CD4-positive, alpha-beta T cell treated with Interleukin-10 for 1 hour (primary cell): ENCODE results near the gene HDGFL1.

Source experiments
- DNase-seq: peaks from one replicate; pipeline ENCODE4 v3.0.0-alpha.2; 2020

Gene HDGFL1

DNA sequence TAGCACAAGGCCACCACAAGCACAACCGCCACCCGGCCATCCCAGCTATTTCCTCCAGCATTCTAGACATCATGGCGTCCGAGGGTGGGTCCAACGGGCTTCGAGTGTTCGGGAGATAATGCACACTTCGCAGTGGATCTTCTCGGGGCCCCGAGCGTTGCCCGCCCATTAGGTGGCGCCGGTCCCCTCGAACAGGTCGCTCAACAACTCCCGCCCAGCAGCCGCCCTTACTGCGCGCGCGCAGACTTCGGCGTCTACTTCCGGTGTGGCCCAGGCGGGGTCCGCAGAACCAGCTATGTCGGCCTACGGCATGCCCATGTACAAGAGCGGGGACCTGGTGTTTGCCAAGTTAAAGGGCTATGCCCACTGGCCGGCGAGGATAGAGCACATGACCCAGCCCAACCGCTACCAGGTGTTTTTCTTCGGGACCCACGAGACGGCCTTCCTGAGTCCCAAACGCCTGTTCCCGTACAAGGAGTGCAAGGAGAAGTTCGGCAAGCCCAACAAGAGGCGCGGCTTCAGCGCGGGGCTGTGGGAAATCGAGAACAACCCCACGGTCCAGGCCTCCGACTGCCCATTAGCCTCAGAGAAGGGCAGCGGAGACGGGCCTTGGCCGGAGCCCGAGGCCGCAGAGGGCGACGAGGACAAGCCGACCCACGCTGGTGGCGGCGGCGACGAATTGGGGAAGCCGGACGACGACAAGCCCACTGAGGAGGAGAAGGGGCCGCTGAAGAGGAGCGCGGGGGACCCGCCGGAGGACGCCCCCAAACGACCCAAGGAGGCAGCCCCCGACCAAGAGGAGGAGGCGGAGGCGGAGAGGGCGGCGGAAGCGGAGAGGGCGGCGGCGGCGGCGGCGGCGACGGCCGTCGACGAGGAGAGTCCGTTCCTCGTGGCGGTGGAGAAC is at the start of gene HDGFL1:
Gene HDGFL1, plus strand, starts transcription at position 286 of the 904 bp plus-strand sequence. Its CDS starts 10 bp downstream, at position 296.
- no peak for DNase-seq

DNA sequence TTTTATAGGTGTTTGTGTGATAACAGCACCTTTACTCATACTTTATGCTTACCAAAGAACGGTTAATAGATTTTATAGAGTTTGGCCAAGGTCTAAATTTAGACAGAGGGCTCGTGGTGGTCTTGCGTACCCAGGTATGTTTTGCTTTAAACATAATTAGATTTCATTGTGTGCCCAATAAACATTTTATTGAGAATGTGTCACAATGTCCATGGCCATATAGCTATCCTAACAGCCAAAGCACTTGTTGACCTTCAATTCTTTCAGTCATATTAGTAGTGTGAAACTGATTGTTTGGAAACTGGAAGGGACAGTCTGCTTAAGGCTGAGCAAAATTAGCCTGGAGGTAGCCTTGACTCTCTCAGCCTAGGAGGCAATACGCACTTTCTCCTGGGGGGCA is 48.3 kb upstream of the HDGFL1 start:
- DNase-seq, result no peak

DNA sequence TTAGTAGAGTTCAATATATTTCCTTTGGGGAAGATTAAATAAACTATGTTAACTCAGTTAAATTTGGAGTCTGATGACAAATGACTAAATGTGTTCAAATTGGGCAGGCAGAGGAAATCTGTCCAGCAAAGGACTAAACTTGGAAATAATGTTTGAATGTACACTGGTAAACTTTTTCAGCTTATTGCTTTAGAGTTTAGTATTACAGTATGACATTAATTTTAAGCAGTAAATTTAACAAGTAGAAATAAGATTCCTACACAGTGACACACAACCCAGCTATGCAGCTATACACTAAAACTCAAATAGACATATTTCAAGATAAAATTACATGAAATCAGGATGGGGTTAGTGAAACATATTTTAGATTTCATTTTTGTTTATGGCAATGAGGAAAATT is 42.6 kb upstream of the HDGFL1 start:
- DNase-seq, result no peak

- no peak for DNase-seq
These were observed 39.5 kb upstream of the HDGFL1 start for GRCh38 chr6:22529866-22530265.

DNA sequence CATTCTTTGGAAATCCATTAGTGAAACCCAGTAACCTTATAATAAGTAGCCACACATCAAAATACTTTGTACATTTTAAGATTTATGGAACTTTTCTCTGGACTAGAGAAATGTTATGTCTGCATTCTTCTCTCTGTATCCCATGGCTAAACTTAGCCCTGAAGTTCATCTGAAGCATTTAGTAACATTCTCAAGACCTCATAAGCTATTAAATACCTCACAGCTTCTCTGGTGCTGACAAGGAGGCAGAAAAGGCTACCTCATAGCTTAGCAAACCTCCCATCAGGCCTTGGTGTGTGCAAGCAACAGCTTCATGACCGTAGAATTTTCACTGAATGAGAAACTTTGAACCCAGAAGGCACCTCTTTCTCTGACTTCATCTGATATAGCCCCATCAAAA is 38.9 kb upstream of the HDGFL1 start:
- no peak for DNase-seq

- DNase-seq, result no peak
These were observed 33.2 kb upstream of the HDGFL1 start for GRCh38 chr6:22536122-22536521.

DNA sequence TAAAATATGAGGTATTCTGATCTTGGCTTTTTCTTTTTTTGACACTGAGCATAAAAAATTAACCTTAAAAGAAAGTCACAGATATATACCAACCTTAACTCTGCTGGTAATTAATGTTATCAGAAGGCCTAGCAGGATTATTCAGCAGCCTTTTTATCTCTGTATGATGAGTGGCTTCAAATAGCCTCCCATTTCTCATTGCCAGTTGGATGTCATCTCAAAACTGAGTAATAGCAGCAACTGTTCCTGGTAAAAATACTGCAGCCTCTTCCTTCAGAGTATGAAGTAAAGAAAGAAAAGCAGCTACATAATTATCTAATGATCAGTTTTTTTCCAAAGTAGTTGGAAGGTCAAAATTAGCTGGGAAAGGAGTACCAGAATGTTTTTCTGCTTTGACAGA is 24.9 kb upstream of the HDGFL1 start:
- no peak for DNase-seq

DNA sequence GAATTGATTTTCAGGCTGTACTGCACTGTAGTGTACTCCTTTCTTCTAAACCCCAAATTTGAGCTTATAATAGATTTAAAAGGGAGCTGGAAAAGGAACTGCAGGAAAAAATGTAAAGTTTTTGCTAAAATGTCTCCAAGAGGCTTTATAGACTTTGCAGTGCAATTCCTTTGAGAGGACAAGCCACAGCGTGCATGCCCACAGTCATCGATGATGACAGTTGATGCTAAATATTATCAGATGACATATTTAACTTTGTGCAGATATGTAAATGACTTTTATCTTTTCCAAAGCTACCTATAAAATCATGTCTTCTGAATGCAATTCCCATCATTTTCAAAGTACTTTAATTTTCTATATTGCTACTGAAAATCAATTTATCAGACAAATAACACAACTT is 24.3 kb upstream of the HDGFL1 start:
- no peak for DNase-seq

DNA sequence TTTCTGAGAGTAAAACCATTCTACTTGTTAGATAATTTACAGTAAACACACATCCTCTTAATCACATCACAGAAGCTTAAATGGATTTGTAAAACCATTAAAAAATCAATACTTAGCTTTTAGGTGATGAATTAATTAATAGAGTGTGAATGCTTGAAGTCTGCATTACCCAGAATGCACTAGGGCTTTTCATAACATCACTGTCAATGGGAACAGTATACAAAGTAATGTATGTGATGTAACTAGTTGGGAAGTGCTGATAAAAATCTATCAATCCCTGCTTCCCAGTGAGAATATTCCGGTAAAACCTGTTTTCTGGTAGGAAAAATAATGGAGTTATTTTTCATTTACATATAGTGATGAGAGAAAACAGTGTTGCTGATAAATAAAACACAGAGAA is 23.1 kb upstream of the HDGFL1 start:
- DNase-seq, result no peak

- DNase-seq, result no peak
These were observed 18.2 kb upstream of the HDGFL1 start for GRCh38 chr6:22550971-22551670.

DNA sequence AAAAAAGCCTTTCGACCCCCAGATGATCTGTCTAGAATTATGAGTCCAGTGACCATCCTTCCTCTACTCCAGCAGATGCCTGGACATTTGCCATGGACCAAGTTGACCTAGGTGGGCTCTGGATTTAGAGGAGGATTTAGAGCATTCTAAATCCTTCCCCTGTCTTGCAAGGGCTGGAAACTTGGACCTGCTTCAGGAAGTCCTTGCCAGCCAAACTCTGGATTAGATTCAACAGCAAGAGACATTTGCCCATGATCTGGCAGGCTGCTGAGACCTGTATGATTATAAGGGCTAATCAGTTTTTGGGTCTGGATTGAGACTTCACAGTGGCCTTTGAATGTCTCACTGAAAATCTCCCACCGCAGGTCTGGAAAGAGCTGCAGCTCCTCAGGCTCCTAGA is 13.1 kb upstream of the HDGFL1 start:
- no peak for DNase-seq

DNA sequence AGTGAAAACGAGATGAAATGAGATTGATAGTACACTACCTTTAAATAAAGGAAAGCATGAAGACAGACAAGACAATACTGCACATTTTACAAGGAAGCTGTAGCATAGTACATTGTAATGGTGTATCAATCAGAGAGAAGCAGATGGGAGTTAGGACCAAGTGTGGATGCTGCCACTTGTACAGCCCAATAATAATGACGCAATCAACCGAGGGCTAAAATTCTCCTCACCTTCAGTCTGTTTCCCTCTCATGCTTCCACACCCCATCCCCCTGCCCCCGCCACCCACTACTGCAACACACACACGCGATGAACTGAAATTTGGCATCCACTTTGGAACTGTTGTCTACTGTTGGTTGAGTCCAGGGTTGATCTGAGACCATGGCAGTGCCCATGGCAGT is 12.4 kb upstream of the HDGFL1 start:
- no peak for DNase-seq

DNA sequence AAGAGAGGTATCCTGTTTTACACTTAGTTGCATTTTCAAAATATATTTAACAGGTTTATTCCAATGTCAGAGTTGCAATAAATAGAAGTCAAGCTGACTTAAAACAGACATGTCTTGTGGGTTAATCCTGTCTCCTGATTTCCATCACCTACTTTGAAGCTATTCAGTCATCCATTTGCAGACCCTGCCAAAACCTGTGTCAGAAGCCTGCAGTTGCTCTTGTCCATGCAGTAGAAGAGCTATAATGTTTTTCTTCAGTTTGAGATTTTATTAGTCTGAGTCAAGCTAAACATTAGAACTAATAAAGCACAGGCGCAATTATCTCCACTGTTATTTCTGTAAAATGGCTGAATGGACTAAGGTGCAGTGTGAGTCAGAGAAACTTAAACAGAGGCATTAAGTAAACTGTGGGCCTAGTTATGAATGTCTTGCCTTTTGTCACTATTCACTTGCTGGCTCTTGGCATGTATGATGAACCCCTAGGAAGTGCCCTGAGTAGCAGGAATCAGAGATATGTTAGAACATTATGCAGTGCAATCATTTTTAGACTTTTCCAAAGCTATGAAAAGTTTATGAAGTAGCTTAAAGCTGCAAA is 11.0 kb upstream of the HDGFL1 start:
- no peak for DNase-seq

DNA sequence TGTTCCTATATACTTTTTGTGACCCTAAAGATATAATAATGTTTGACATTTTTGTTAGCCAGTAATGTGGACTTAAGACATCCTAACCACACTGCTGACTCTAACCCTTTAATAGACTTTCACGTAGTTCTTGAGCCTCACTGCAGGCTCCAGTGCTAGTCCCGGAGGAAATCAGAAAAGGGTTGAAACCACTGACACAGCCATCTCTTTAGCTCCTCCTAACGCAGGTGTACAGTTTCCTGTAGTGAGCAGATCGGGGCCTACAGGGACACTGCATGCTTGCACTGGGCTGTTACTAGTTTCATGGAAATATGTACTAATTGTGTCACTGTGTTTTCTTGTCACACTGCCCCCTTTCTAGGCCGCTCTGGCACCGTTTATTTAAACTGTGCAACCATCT is 512 bp upstream of the HDGFL1 start:
- no peak for DNase-seq

DNA sequence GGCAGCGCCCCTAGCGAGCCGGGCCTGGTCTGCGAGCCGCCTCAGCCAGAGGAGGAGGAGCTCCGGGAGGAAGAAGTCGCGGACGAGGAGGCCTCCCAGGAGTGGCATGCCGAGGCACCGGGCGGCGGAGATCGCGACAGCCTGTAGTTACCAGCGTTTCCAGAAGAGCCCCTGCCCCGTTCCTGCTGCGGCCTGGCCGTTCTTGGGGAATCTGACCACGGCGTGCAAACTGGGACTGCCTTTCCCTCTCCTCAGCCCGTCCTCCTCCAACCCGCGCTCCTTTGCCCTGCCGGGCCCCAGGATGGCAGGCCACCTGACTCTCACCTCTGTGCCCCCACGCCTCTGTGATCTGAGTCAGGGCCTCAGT is 802 bp downstream of the HDGFL1 start:
- no peak for DNase-seq

GRCh38 chr6:22575190-22575589 is 5.8 kb downstream of the HDGFL1 start:
- no peak for DNase-seq

GRCh38 chr6:22579439-22579838 is 10.1 kb downstream of the HDGFL1 start:
- DNase-seq, result no peak

- DNase-seq, result no peak
These were observed 11.0 kb downstream of the HDGFL1 start for GRCh38 chr6:22580337-22580736.

- no peak for DNase-seq
These were observed 13.2 kb downstream of the HDGFL1 start for GRCh38 chr6:22582417-22583205.

GRCh38 chr6:22583230-22583629 is 13.9 kb downstream of the HDGFL1 start:
- no peak for DNase-seq

GRCh38 chr6:22583927-22584326 is 14.6 kb downstream of the HDGFL1 start:
- DNase-seq, result no peak

- no peak for DNase-seq
These were observed 19.8 kb downstream of the HDGFL1 start for GRCh38 chr6:22589118-22589517.

- no peak for DNase-seq
These were observed 21.1 kb downstream of the HDGFL1 start for GRCh38 chr6:22590423-22590822.
